Smooth muscle cell of the brain vasculature (primary cell): ENCODE results near the gene IL1RL1.

Experiments used
- DNase-seq: peaks from one replicate; pipeline ENCODE4 v3.0.0-alpha.2; 2012; ENCODE audit warnings: low read depth, low spot score

The IL1RL1 gene

GRCh38 chr2:102367331-102367971 lies 56.1 kb downstream of the IL1RL1 start:
- DNase-seq = no peak

- DNase-seq = no peak
Observed at GRCh38 chr2:102368461-102369109, 57.2 kb downstream of the IL1RL1 start.

GRCh38 chr2:102369866-102370265 lies 58.5 kb downstream of the IL1RL1 start:
- no peak for DNase-seq

GRCh38 chr2:102376052-102376591 lies 64.8 kb downstream of the IL1RL1 start:
- DNase-seq = no peak

- no peak for DNase-seq
Observed at GRCh38 chr2:102383722-102384121, 72.4 kb downstream of the IL1RL1 start.

GRCh38 chr2:102385522-102385921 lies 74.2 kb downstream of the IL1RL1 start:
- no peak for DNase-seq

- no peak for DNase-seq
Observed at GRCh38 chr2:102386004-102386403, 74.6 kb downstream of the IL1RL1 start.

- no peak for DNase-seq
Observed at GRCh38 chr2:102386867-102387541, 75.6 kb downstream of the IL1RL1 start.

- DNase-seq = no peak
Observed at GRCh38 chr2:102387763-102388546, 76.6 kb downstream of the IL1RL1 start.

GRCh38 chr2:102391565-102391964 lies 80.2 kb downstream of the IL1RL1 start:
- DNase-seq = no peak

GRCh38 chr2:102392096-102392495 lies 80.7 kb downstream of the IL1RL1 start:
- DNase-seq = no peak

GRCh38 chr2:102392942-102393341 lies 81.6 kb downstream of the IL1RL1 start:
- no peak for DNase-seq

GRCh38 chr2:102396012-102396411 lies 84.6 kb downstream of the IL1RL1 start:
- no peak for DNase-seq

- DNase-seq = no peak
Observed at GRCh38 chr2:102397209-102397608, 85.8 kb downstream of the IL1RL1 start.

GRCh38 chr2:102399499-102400141 lies 88.3 kb downstream of the IL1RL1 start:
- DNase-seq = no peak

GRCh38 chr2:102401456-102401855 lies 90.1 kb downstream of the IL1RL1 start:
- no peak for DNase-seq
